ENCODE results near the gene NXT1. TPM values are rescaled to one million over a fixed set of nuclear protein-coding genes. Genes with fewer than 3 reads are reported as not detected.
A peak's percentile ranks its signal among the peaks of the same experiment; 100 is the strongest.

NXT1 gene
- total and polyA plus RNA-seq, 2 of the 4 experiments (the other 2 are of a cell fraction): 23.6 to 25.5 TPM

GRCh38 chr20:23404196-23404595 lies 53.6 kb downstream of the NXT1 start:
- no peak overlapping the region for H2BK120ac ChIP-seq (ENCODE audit: low read depth, low read length)
- no peak overlapping the region for H2AFZ ChIP-seq (replicated peaks; ENCODE audit: low read length, poor library complexity)
- ChIA-PET CTCF (no interaction called here), POLR2A (ENCODE audit: unreplicated experiment) (no interaction called here)
- peak overlapping the region; percentile 82 for H3K4me2 ChIP-seq (ENCODE audit: low read depth, low read length)
- peaks cover 25 to 79% of the 10 kb centered on the region in 2 experiments for H3K79me1 ChIP-seq (ENCODE audit: low read depth in 1 of 2, low read length in 2 of 2)
- no peak overlapping the region for H2BK20ac ChIP-seq (ENCODE audit: low read depth, low read length)
- H4K20me1 ChIP-seq (ENCODE audit: insufficient read depth, low read length): peaks cover 28% of the 10 kb centered on the region
- no peak overlapping the region for H4K5ac ChIP-seq (ENCODE audit: low read depth, low read length)
- H3K9me1 ChIP-seq (ENCODE audit: insufficient read depth, low read length): peaks cover 14% of the 10 kb centered on the region
- no peak overlapping the region for H3K18ac ChIP-seq (ENCODE audit: low read depth, low read length)
- H2BK15ac ChIP-seq (ENCODE audit: low read depth, low read length): no peak overlapping the region
- H4K8ac ChIP-seq (ENCODE audit: low read depth in 2 of 2, low read length in 2 of 2): no peak overlapping the region
- no peaks in the 10 kb centered on the region for H3K27me3 ChIP-seq (ENCODE audit: control insufficient read depth, insufficient read depth, low read length)
- H2BK5ac ChIP-seq (ENCODE audit: low read depth, low read length, poor library complexity, severe bottlenecking): no peak overlapping the region
- peak overlapping the region; percentile 41; the same call in 1 of the 2 replicates for H3K27ac ChIP-seq (ENCODE audit: insufficient read depth, low read length)
- peaks cover 1% of the 10 kb centered on the region for H3K36me3 ChIP-seq (ENCODE audit: control insufficient read depth, insufficient read depth, low read length)
- no peak overlapping the region for H3K23ac ChIP-seq (ENCODE audit: low read depth, low read length)
- peak overlapping the region; percentile 41; the same call in 1 of the 2 replicates for H3K14ac ChIP-seq (replicated peaks; ENCODE audit: low read depth, low read length)
- H3K9ac ChIP-seq (ENCODE audit: low read depth, low read length): no peak overlapping the region
- ATAC-seq (ENCODE audit: low read depth): peak; percentile 56
- 0% methylated on average over 1 of the region's 3 CpGs; no CpG with 5 or more reads in 1 of the 2 experiments for WGBS, 2 experiments (ENCODE audit: extremely low coverage in 2 of 2, insufficient read length in 1 of 2)
- no peaks in the 10 kb centered on the region for H3K9me3 ChIP-seq (ENCODE audit: control insufficient read depth, insufficient read depth, low read length)
- BruUV-seq (replicated peaks): no TSS peak
- TF ChIP-seq RAD21 (IDR thresholded peaks at IDR 0.05; ENCODE audit: low read length): no peak
- no peak for TF ChIP-seq CHD1 (IDR thresholded peaks at IDR 0.05; ENCODE audit: low read depth, low read length)
- peak; percentile 75; the same call in 1 of the 2 replicates for TF ChIP-seq MXI1 (IDR thresholded peaks at IDR 0.05; ENCODE audit: borderline replicate concordance, low read depth, low read length)
- TF ChIP-seq RFX5 (IDR thresholded peaks at IDR 0.05; ENCODE audit: low read depth, low read length): no peak
- TF ChIP-seq, protein P1, sequence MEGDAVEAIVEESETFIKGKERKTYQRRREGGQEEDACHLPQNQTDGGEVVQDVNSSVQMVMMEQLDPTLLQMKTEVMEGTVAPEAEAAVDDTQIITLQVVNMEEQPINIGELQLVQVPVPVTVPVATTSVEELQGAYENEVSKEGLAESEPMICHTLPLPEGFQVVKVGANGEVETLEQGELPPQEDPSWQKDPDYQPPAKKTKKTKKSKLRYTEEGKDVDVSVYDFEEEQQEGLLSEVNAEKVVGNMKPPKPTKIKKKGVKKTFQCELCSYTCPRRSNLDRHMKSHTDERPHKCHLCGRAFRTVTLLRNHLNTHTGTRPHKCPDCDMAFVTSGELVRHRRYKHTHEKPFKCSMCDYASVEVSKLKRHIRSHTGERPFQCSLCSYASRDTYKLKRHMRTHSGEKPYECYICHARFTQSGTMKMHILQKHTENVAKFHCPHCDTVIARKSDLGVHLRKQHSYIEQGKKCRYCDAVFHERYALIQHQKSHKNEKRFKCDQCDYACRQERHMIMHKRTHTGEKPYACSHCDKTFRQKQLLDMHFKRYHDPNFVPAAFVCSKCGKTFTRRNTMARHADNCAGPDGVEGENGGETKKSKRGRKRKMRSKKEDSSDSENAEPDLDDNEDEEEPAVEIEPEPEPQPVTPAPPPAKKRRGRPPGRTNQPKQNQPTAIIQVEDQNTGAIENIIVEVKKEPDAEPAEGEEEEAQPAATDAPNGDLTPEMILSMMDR (conservative IDR thresholded peaks at IDR 0.05; ENCODE audit: low read depth, low read length): no peak
- no peak for TF ChIP-seq NFE2L2 (IDR thresholded peaks at IDR 0.05; ENCODE audit: low read depth, low read length)
- no peak for TF ChIP-seq POLR2A (IDR thresholded peaks at IDR 0.05; ENCODE audit: low read depth, low read length)
- TF ChIP-seq, protein P2, sequence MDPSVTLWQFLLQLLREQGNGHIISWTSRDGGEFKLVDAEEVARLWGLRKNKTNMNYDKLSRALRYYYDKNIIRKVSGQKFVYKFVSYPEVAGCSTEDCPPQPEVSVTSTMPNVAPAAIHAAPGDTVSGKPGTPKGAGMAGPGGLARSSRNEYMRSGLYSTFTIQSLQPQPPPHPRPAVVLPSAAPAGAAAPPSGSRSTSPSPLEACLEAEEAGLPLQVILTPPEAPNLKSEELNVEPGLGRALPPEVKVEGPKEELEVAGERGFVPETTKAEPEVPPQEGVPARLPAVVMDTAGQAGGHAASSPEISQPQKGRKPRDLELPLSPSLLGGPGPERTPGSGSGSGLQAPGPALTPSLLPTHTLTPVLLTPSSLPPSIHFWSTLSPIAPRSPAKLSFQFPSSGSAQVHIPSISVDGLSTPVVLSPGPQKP (IDR thresholded peaks at IDR 0.05; ENCODE audit: borderline replicate concordance, low read depth, low read length): no peak
- TF ChIP-seq MAZ (IDR thresholded peaks at IDR 0.05; ENCODE audit: borderline replicate concordance, low read depth, low read length): no peak
- no peak for TF ChIP-seq BHLHE40 (IDR thresholded peaks at IDR 0.05; ENCODE audit: low read depth, low read length)
- no peak for TF ChIP-seq RCOR1 (IDR thresholded peaks at IDR 0.05; ENCODE audit: insufficient replicate concordance, low read length)
- TF ChIP-seq, protein P3, sequence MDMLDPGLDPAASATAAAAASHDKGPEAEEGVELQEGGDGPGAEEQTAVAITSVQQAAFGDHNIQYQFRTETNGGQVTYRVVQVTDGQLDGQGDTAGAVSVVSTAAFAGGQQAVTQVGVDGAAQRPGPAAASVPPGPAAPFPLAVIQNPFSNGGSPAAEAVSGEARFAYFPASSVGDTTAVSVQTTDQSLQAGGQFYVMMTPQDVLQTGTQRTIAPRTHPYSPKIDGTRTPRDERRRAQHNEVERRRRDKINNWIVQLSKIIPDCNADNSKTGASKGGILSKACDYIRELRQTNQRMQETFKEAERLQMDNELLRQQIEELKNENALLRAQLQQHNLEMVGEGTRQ (IDR thresholded peaks at IDR 0.05; ENCODE audit: low read depth, low read length): no peak
- peak; percentile 90 for TF ChIP-seq CEBPB (IDR thresholded peaks at IDR 0.05; ENCODE audit: low read depth, low read length)
- no peak overlapping the region for H2AK5ac ChIP-seq (ENCODE audit: low read depth, low read length)
- peaks cover 12% of the 10 kb centered on the region for H3K4me1 ChIP-seq (ENCODE audit: control insufficient read depth, insufficient read depth, low read length)
- in situ Hi-C loops (cut with MboI; ENCODE audit: low sequenced_read_pairs) (no loop called here), intact Hi-C loops (cut with micrococcal nuclease) (loop anchor here (5.0 kb wide), 1 partner anchor 37 kb away; no protein-coding TSS in a partner anchor), dilution Hi-C loops (cut with HindIII; ENCODE audit: low sequenced_read_pairs, unreplicated experiment) (no loop called here)
- no peak overlapping the region for H3K56ac ChIP-seq (ENCODE audit: extremely low read depth, insufficient read depth, low read length)
- H3K4ac ChIP-seq (ENCODE audit: low read depth, low read length): 0 out of 2 replicates have a peak overlapping the region, but pooled peaks have one; percentile 17
- DNase-seq: peak; percentile 67
- H3K4me3 ChIP-seq (ENCODE audit: insufficient read depth, low read depth, low read length): no peak overlapping the region
- H4K91ac ChIP-seq (ENCODE audit: insufficient read depth, low read depth, low read length): no peak overlapping the region
- H2AK9ac ChIP-seq (replicated peaks; ENCODE audit: low read depth, low read length, poor library complexity): no peak overlapping the region

Measured in IMR-90 (cell line).